ENCODE measurements around the gene D2HGDH. TPM values are rescaled to one million over a fixed set of nuclear protein-coding genes. Genes with fewer than 3 reads are reported as not detected.

Gene D2HGDH
- total RNA-seq, 4 donors from 2014 or later = 5.3 to 54.4 (median 13.7) TPM

DNA sequence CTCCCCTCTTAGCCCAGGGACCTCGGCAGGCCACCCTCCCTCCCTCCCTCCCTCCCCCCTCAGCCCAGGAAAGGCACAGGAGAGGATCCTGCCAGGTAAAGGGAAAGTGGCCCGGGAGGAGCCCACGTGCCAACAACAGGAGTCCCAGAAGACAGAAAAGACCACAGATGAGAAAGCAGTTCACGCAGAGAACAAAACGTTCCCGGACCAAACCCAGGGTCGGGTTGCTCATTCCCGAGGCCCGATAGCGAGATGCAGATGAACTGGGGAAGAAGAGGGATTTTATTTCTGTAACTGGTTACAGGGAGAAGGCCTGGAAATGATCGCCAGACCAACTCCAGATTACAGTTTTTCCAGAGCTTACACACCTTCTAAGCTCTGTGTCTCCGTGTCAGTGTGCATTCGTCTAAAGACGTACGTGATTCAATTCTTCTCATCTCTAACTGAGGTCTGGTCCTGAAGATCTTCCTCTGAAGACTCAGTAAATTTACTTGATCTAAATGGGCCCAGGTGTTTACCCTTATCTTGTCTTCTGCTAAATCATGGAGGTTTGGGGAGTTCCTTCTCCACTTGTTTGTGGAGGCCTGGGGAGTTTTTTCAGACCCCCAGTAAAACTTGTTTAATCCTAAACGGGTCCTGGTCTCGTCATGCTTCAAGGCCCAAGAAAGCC, 73.8 kb downstream of the D2HGDH start:
- Histone ChIP-seq H3K4me3 (no peak overlapping the region), H3K9me3 (no peaks in the 10 kb centered on the region), H3K4me1 (peaks cover 0 to 16% of the 10 kb centered on the region in 2 donors), H3K36me3 (no peaks in the 10 kb centered on the region), H3K27me3 (peaks cover 0 to 1% of the 10 kb centered on the region in 2 donors), H3K27ac (no peak overlapping the region)
- no peak for TF ChIP-seq CTCF (IDR thresholded peaks at IDR 0.05)
- no peak for TF ChIP-seq POLR2A (IDR thresholded peaks at IDR 0.05)
- intact Hi-C loops (cut with DNase I; ENCODE audit: low total_unique reads) = no loop called here
- no peak for DNase-seq

- intact Hi-C loops (cut with DNase I; ENCODE audit: low total_unique reads) = no loop called here
- peak in 1 of 2 donors; percentile 7 for DNase-seq
- Histone ChIP-seq H3K27ac (no peak within 1 kb of the TSS), H3K9me3 (no peaks in the 10 kb centered on the region), H3K4me1 (peaks cover 0 to 9% of the 10 kb centered on the region in 2 donors), H3K27me3 (no peaks in the 10 kb centered on the region), H3K36me3 (no peaks in the 10 kb centered on the region), H3K4me3 (no peak within 1 kb of the TSS)
- TF ChIP-seq CTCF (IDR thresholded peaks at IDR 0.05) = no peak
- TF ChIP-seq POLR2A (IDR thresholded peaks at IDR 0.05) = no peak
Observed at GRCh38 chr2:241808721-241809382, 74.4 kb downstream of the D2HGDH start, which contains the start of gene NEU4. Gene NEU4, plus strand, starts transcription at chr2:241809193. Its CDS starts 5,292 bp downstream, at chr2:241814485.

DNA sequence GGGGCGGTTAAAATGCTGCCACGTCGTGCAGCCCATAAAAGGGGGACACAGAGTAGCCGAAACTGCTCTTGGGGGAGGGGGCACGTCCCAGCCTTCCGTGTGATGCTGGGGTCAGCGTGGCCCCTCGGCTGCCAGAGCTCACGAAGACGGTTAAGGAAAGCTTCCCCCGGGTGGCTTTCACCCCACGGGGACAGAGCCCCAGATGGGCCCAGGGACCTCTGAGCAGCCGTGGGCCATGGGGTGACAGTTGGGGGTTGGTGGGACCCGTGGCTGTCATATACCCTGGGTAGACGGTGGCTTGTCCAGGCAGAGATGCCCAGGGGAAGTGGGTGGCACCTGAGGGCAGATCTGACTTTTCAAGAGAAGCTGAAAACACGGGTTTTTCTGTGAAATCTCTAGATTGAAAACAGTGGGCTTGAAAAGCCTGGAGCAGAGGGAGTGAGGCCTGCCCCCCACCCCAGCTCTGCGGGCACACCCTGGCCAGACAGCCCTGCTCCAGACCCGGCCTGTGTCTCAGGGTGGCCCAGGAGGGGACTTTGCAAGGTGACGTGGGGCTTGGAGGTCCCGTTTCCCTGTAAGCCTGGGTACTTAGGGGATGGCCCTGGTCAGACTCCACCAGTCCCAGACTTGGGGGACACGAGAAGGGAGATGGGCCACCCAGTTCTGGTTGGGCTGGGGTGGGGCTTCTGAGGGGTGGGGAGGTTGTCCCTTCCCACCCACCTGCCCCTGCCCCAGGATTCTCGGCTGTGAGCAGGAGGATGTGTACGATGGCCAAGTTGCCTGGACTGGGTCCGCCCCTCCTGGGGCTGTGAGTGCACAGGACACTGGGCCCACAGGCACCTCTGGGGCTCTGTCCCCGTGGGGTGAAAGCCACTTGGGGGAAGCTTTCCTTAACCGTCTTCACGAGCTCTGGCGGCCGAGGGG, 75.2 kb downstream of the D2HGDH start:
- no peak overlapping the region for H3K4me3 ChIP-seq
- peaks cover 0 to 1% of the 10 kb centered on the region in 2 donors for H3K4me1 ChIP-seq
- H3K36me3 ChIP-seq = no peaks in the 10 kb centered on the region
- H3K27me3 ChIP-seq = no peaks in the 10 kb centered on the region
- H3K9me3 ChIP-seq = no peaks in the 10 kb centered on the region
- H3K27ac ChIP-seq = no peak overlapping the region
- TF ChIP-seq CTCF (IDR thresholded peaks at IDR 0.05) (no peak), POLR2A (IDR thresholded peaks at IDR 0.05) (no peak)
- intact Hi-C loops (cut with DNase I; ENCODE audit: low total_unique reads) = no loop called here
- DNase-seq = no peak

GRCh38 chr2:241810307-241811200, 76.1 kb downstream of the D2HGDH start:
- TF ChIP-seq POLR2A (IDR thresholded peaks at IDR 0.05) (no peak), CTCF (IDR thresholded peaks at IDR 0.05) (no peak)
- Histone ChIP-seq H3K27me3 (no peaks in the 10 kb centered on the region), H3K27ac (no peak overlapping the region), H3K4me3 (no peak overlapping the region), H3K36me3 (no peaks in the 10 kb centered on the region), H3K9me3 (no peaks in the 10 kb centered on the region), H3K4me1 (no peaks in the 10 kb centered on the region)
- intact Hi-C loops (cut with DNase I; ENCODE audit: low total_unique reads) = no loop called here
- DNase-seq = peak in 1 of 2 donors; percentile 12

Measured in uterus (tissue), 4 donors.